Body of pancreas (tissue), 4 donors: ENCODE data around the gene BICD1. TPM values are rescaled to one million over a fixed set of nuclear protein-coding genes. Genes with fewer than 3 reads are reported as not detected.

Source experiments
- ATAC-seq: fragments of 150-250 bp; one replicate; pipeline ENCODE4 v1.9.1; 2016
- DNase-seq, 4 donors: peaks; one replicate each; pipeline ENCODE4 v3.0.0-alpha.2; 2019
- H3K27ac ChIP-seq, 4 donors: fragments of 200-600 bp; sonication (generic); 1 replicate in 3 of 4; 2 replicates in 1 of 4; pipeline versions ENCODE4 v1.5.1 to v1.6.1; 2016 to 2019; ENCODE audit warnings: mild to moderate bottlenecking in 1 of 4, mixed read lengths in 1 of 4, moderate library complexity in 1 of 4
- H3K27me3 ChIP-seq, 2 donors: fragments of 200-600 bp; sonication (generic); one replicate each; pipeline ENCODE4 v1.6.0; 2016; ENCODE audit warnings: mild to moderate bottlenecking in 1 of 2
- H3K36me3 ChIP-seq, 2 donors: fragments of 200-600 bp; sonication (generic); replicated peaks in 1 of 2; 2 replicates each; pipeline ENCODE4 v1.5.1; 2016; ENCODE audit warnings: low read depth in 2 of 2; ENCODE audit not compliant: insufficient read depth in 1 of 2
- H3K4me1 ChIP-seq: fragments of 200-600 bp; sonication (generic); one replicate; pipeline ENCODE4 v1.6.0; 2016
- H3K4me3 ChIP-seq, 2 donors: fragments of 200-600 bp; sonication (generic); 1 replicate in 1 of 2; 2 replicates in 1 of 2; pipeline ENCODE4 v1.5.1; 2016 to 2019
- H3K9me3 ChIP-seq, 3 donors: fragments of 200-600 bp; sonication (generic); 1 replicate in 2 of 3; 2 replicates in 1 of 3; pipeline ENCODE4 v1.5.1; 2016
- POLR2A ChIP-seq, 3 donors: fragments of 450-650 bp; IDR thresholded peaks; one replicate each; pipeline ENCODE4 v1.6.1; 2016; ENCODE audit warnings: antibody characterized with exemption in 3 of 3, mild to moderate bottlenecking in 2 of 3
- WGBS, 2 donors: methylation state at CpG; one replicate each; pipeline ENCODE4 v1.1.5; 2017; 5-methylcytosine and 5-hydroxymethylcytosine counted together
- intact Hi-C: fragments of 100-400 bp; cut with DNase I; formaldehyde crosslinking; loops from one replicate; pipeline ENCODE4 v1.15.1; 2023
- total RNA-seq, 2 donors: library from RNA; depleted of rRNA; stranded (reverse); fragments of >200 nt; gene quantifications; one replicate each; pipeline ENCODE4 v1.1.0, GENCODE V29; 2016
- TF ChIP-seq, protein P1 (sequence below), 7 experiments: fragments of 450-650 bp in 4 of 7; fragments of 200-600 bp in 3 of 7; sonication (generic) in 3 of 7; IDR thresholded peaks; one replicate each; pipeline ENCODE4 v1.5.1; 2016 to 2019; ENCODE audit warnings: antibody characterized with exemption in 7 of 7

BICD1 gene
- total RNA-seq, 2 donors from 2014 or later = 3.0 to 6.2 TPM

DNA sequence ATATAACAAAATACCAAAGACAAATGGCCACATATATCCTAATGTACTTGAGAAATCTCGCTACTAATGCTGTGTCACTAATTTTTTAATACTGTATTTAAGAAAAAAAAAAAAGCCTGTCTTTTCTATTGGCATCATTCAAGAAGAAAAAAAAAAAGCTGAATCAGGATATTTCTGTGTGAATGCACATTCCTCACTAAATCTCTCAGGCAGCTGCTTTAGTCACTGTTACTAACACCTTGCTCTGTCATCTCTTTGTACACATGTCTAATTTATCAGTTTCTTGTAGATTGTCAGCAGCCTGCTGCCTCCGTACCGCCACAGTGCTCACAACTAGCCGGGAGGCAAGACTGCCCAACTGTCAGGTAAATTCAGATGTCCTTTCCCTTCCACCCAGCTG, 260.7 kb downstream of the BICD1 start:
- ATAC-seq (no peak), DNase-seq (no peak)
- Histone ChIP-seq H3K27ac (no peak overlapping the region), H3K4me1 (peaks cover 14% of the 10 kb centered on the region), H3K36me3 (no peaks in the 10 kb centered on the region), H3K4me3 (no peak overlapping the region), H3K9me3 (no peaks in the 10 kb centered on the region), H3K27me3 (no peaks in the 10 kb centered on the region)
- intact Hi-C loops = loop anchor here (10.0 kb wide), 2 partner anchors 77 to 297 kb away; no protein-coding TSS in a partner anchor
- TF ChIP-seq, protein P1, sequence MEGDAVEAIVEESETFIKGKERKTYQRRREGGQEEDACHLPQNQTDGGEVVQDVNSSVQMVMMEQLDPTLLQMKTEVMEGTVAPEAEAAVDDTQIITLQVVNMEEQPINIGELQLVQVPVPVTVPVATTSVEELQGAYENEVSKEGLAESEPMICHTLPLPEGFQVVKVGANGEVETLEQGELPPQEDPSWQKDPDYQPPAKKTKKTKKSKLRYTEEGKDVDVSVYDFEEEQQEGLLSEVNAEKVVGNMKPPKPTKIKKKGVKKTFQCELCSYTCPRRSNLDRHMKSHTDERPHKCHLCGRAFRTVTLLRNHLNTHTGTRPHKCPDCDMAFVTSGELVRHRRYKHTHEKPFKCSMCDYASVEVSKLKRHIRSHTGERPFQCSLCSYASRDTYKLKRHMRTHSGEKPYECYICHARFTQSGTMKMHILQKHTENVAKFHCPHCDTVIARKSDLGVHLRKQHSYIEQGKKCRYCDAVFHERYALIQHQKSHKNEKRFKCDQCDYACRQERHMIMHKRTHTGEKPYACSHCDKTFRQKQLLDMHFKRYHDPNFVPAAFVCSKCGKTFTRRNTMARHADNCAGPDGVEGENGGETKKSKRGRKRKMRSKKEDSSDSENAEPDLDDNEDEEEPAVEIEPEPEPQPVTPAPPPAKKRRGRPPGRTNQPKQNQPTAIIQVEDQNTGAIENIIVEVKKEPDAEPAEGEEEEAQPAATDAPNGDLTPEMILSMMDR (IDR thresholded peaks at IDR 0.05) = no peak
- TF ChIP-seq POLR2A (IDR thresholded peaks at IDR 0.05) = no peak
- 29 to 39% methylated on average over 4 of the region's 4 CpGs for WGBS, 2 donors

DNA sequence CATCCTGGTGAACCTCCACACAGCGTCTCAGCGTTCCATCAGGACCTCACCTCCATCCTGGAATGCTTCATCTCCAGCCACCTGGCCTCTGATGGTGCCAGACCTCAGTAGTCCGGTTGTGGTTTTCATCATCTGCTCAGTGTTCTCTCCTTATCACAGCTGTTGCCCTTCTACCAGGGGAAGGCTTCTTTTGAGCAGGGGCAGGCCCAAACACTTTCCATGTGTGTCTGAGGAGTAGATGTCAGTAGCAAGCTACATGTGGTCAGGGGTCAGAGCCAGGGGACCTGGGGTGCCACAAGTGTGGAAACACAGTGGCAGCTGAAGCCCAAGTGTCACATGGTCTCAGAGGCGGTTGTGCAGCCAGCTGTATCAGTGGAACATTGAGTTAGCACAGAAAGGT, 262.6 kb downstream of the BICD1 start:
- Histone ChIP-seq H3K4me1 (peaks cover 14% of the 10 kb centered on the region), H3K27me3 (no peaks in the 10 kb centered on the region), H3K27ac (no peak overlapping the region), H3K4me3 (no peak overlapping the region), H3K36me3 (no peaks in the 10 kb centered on the region), H3K9me3 (no peaks in the 10 kb centered on the region)
- TF ChIP-seq, protein P1 (IDR thresholded peaks at IDR 0.05) = no peak
- no peak for TF ChIP-seq POLR2A (IDR thresholded peaks at IDR 0.05)
- no peak for ATAC-seq
- DNase-seq = no peak
- WGBS, 2 donors = 45 to 80% methylated on average over 1 to 4 of the region's 4 CpGs
- intact Hi-C loops = loop anchor here (10.0 kb wide), 2 partner anchors 76 to 296 kb away; no protein-coding TSS in a partner anchor

DNA sequence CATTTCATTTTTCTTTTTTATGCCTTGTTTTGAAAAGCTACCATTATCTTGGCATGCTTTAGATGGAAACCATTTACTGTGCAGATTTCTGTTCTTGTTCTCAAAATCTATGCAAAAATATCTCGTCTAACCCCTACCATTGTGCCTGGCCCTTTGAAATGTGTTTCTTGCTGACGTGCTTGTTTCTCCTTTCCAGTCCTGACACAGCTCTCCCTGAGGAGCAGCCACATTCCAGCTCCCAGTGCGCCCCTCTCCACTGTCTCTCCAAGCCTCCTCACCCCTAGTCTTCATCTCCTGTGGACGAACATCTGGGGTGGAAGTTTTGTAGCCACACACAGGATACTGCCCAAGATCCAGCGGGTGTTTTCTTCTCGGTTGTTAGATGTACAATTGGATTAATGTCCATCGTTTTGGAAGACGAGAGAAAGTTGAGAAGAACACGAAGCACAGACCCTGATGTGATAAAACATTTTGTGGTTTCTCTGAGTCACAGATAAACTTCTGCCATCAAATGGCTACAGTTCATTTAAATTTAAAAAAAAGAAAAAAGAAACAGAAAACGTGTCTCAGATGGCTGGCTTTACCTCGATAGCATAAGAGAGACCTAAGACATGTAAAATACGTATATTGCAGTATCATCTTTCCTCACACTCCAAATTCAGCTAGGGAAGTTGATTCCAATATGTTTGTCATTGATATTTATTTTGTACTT, 270.9 kb downstream of the BICD1 start:
- WGBS, 2 donors = 70 to 74% methylated on average over 12 of the region's 12 CpGs
- Histone ChIP-seq H3K27me3 (no peaks in the 10 kb centered on the region), H3K4me3 (no peak overlapping the region), H3K4me1 (no peaks in the 10 kb centered on the region), H3K27ac (no peak overlapping the region), H3K36me3 (no peaks in the 10 kb centered on the region), H3K9me3 (no peaks in the 10 kb centered on the region)
- intact Hi-C loops = no loop called here
- no peak for DNase-seq
- TF ChIP-seq, protein P1 (IDR thresholded peaks at IDR 0.05) = no peak
- ATAC-seq = no peak

DNA sequence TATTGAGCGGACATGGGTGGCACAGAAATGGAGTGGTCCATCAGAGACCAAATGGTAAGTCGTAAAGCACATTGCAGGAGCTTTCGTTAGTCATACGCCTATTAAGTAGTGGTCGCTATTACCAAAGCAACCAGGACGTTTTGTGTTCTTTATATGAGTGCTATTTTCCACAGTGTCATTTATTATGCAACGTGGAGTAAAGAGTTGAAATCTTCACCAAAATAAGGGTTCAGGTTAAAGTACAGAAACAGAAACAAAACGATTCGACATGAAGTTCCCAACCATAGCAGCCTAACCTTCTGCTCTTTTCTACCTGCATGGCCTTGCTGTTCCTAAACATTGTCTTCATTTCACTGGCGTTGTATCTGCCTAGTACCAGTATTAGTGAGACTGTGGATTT, 272.6 kb downstream of the BICD1 start:
- Histone ChIP-seq H3K9me3 (no peaks in the 10 kb centered on the region), H3K27me3 (no peaks in the 10 kb centered on the region), H3K4me1 (no peaks in the 10 kb centered on the region), H3K4me3 (no peak overlapping the region), H3K27ac (no peak overlapping the region), H3K36me3 (no peaks in the 10 kb centered on the region)
- DNase-seq (no peak), ATAC-seq (no peak)
- intact Hi-C loops = no loop called here
- WGBS, 2 donors = 84% methylated on average over 10 of the region's 10 CpGs
- TF ChIP-seq, protein P1 (IDR thresholded peaks at IDR 0.05) = no peak
- no peak for TF ChIP-seq POLR2A (IDR thresholded peaks at IDR 0.05)

DNA sequence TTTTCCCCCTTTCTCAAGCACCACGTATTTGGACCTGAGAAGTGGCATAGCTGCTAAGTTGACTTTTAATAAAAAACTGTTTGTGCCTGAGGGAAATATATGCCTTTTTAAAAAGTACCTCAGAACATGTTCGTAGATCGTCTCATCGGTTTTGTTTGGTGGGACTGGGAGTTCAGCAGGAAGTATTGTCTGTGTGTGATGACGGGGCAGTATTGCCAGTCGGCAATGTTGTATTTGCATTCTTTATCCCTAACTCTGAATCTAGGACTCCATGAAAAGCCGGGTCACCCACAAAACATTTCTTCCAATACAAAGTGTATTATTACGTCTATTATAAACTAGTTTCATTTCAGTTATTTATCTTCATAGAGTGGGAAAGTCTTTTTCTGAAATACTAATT, 273.0 kb downstream of the BICD1 start:
- H3K9me3 ChIP-seq = no peaks in the 10 kb centered on the region
- H3K4me3 ChIP-seq = no peak overlapping the region
- H3K27me3 ChIP-seq = no peaks in the 10 kb centered on the region
- intact Hi-C loops = no loop called here
- H3K27ac ChIP-seq = no peak overlapping the region
- ATAC-seq = no peak
- DNase-seq = no peak
- H3K4me1 ChIP-seq = no peaks in the 10 kb centered on the region
- WGBS, 2 donors = 76 to 85% methylated on average over 8 of the region's 8 CpGs
- H3K36me3 ChIP-seq = no peaks in the 10 kb centered on the region
- TF ChIP-seq, protein P1 (IDR thresholded peaks at IDR 0.05) = no peak
- TF ChIP-seq POLR2A (IDR thresholded peaks at IDR 0.05) = no peak
